ENCODE measurements around the gene LARGE1. TPM values are rescaled to one million over a fixed set of nuclear protein-coding genes. Genes with fewer than 3 reads are reported as not detected.

Gene LARGE1
- total RNA-seq, 1 experiment from 2014 or later: 5.8 TPM

DNA sequence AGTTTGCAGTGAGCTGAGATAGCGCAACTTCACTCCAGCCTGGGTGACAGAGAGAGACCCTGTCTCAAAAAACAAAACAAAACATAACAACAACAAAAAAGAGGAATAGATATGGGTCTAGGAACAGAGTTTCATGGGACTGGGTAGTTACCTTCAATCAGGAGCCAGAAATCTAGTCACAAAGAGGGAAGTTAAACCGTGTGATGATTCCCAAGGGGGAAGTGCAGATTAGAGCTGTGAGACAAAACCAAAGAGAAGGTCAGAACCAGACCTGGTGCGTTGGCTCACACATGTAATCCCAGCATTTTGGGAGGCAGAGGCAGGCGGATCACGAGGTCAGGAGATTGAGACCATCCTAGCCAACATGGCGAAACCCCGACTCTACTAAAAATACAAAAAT lies 42.1 kb upstream of the LARGE1 start:
- H3K9me3 ChIP-seq: no peaks in the 10 kb centered on the region
- ChIA-PET POLR2A (no interaction called here), CTCF (no interaction called here)
- no peaks in the 10 kb centered on the region for H3K27me3 ChIP-seq (replicated peaks; ENCODE audit: control insufficient read depth, insufficient read depth, low read length)
- no peak for DNase-seq
- H3K9me3 Mint-ChIP-seq (ENCODE audit: unreplicated experiment): no peaks in the 10 kb centered on the region
- no peaks in the 10 kb centered on the region for H3K36me3 ChIP-seq (ENCODE audit: control insufficient read depth, insufficient read depth, low read length)
- no peaks in the 10 kb centered on the region for H3K4me1 ChIP-seq
- no peak overlapping the region for H3K4me3 Mint-ChIP-seq (ENCODE audit: unreplicated experiment)
- TF ChIP-seq, protein P1, sequence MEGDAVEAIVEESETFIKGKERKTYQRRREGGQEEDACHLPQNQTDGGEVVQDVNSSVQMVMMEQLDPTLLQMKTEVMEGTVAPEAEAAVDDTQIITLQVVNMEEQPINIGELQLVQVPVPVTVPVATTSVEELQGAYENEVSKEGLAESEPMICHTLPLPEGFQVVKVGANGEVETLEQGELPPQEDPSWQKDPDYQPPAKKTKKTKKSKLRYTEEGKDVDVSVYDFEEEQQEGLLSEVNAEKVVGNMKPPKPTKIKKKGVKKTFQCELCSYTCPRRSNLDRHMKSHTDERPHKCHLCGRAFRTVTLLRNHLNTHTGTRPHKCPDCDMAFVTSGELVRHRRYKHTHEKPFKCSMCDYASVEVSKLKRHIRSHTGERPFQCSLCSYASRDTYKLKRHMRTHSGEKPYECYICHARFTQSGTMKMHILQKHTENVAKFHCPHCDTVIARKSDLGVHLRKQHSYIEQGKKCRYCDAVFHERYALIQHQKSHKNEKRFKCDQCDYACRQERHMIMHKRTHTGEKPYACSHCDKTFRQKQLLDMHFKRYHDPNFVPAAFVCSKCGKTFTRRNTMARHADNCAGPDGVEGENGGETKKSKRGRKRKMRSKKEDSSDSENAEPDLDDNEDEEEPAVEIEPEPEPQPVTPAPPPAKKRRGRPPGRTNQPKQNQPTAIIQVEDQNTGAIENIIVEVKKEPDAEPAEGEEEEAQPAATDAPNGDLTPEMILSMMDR (IDR thresholded peaks at IDR 0.05; ENCODE audit: insufficient read depth in 1 of 2, low read depth in 1 of 2, low read length in 1 of 2, severe bottlenecking in 1 of 2, unreplicated experiment in 1 of 2): no peak
- H3K27ac Mint-ChIP-seq (ENCODE audit: unreplicated experiment): no peak overlapping the region
- no peak overlapping the region for H3K4me3 ChIP-seq (ENCODE audit: low read depth, low read length)
- intact Hi-C loops (cut with micrococcal nuclease; ENCODE audit: unreplicated experiment): no loop called here
- BruUV-seq (replicated peaks): no TSS peak
- no peaks in the 10 kb centered on the region for H3K4me1 Mint-ChIP-seq (ENCODE audit: low read depth, unreplicated experiment)
- H3K36me3 Mint-ChIP-seq (ENCODE audit: insufficient read depth, unreplicated experiment): no peaks in the 10 kb centered on the region
- H3K27me3 Mint-ChIP-seq (ENCODE audit: insufficient read depth, unreplicated experiment): peaks cover 4% of the 10 kb centered on the region

DNA sequence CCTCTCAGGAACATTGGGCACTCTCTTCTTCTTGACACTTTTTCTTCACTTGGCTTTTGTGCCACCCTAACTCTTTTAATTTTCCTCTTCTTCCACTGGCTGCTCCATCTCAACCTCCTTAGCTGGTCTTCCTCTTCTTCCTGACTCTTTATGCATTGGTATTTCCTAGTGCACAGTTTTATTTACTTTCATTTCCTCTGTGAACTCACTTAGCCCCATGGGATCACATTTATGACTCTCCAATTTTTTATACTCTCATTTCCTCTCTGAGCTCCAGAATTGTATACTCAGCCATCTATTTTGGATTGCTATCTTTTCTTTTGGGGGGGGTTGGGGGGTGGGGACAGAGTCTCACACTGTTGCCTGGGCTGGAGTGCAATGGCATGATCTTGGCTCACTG lies 38.5 kb upstream of the LARGE1 start:
- intact Hi-C loops (cut with micrococcal nuclease; ENCODE audit: unreplicated experiment): no loop called here
- no peaks in the 10 kb centered on the region for H3K36me3 ChIP-seq (ENCODE audit: control insufficient read depth, insufficient read depth, low read length)
- H3K27me3 ChIP-seq (replicated peaks; ENCODE audit: control insufficient read depth, insufficient read depth, low read length): no peaks in the 10 kb centered on the region
- Mint-ChIP-seq H3K27ac (ENCODE audit: unreplicated experiment) (no peak overlapping the region), H3K4me1 (ENCODE audit: low read depth, unreplicated experiment) (no peaks in the 10 kb centered on the region), H3K27me3 (ENCODE audit: insufficient read depth, unreplicated experiment) (no peaks in the 10 kb centered on the region), H3K9me3 (ENCODE audit: unreplicated experiment) (no peaks in the 10 kb centered on the region), H3K36me3 (ENCODE audit: insufficient read depth, unreplicated experiment) (no peaks in the 10 kb centered on the region), H3K4me3 (ENCODE audit: unreplicated experiment) (no peak overlapping the region)
- no TSS peak for BruUV-seq (replicated peaks)
- CTCF ChIA-PET: no interaction called here
- POLR2A ChIA-PET: no interaction called here
- no peaks in the 10 kb centered on the region for H3K9me3 ChIP-seq
- DNase-seq: no peak
- TF ChIP-seq, protein P1 (IDR thresholded peaks at IDR 0.05; ENCODE audit: insufficient read depth in 1 of 2, low read depth in 1 of 2, low read length in 1 of 2, severe bottlenecking in 1 of 2, unreplicated experiment in 1 of 2): no peak
- H3K4me1 ChIP-seq: no peaks in the 10 kb centered on the region
- H3K4me3 ChIP-seq (ENCODE audit: low read depth, low read length): no peak overlapping the region

DNA sequence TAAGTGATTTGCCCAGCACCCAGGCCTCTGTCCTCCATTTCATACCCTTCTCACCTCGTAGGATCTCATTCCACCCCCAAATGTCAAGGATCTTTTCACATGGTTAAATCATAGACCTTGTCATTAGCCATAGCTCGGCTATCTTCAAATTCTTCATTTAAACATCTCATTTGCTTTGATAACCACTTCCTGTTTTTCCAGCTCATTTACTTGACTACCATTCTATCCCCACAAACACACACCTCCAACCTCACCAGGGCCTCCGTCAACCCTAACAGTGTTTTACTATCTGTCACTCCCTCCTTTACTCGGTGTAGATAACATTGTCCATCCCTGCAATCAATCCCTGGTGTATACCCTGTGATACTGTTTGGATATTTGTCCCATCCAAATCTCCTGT lies 36.8 kb upstream of the LARGE1 start:
- H3K4me3 Mint-ChIP-seq (ENCODE audit: unreplicated experiment): no peak overlapping the region
- no peak overlapping the region for H3K4me3 ChIP-seq (ENCODE audit: low read depth, low read length)
- ChIA-PET CTCF (no interaction called here), POLR2A (no interaction called here)
- no peaks in the 10 kb centered on the region for H3K4me1 ChIP-seq
- intact Hi-C loops (cut with micrococcal nuclease; ENCODE audit: unreplicated experiment): no loop called here
- no peaks in the 10 kb centered on the region for H3K9me3 ChIP-seq
- H3K9me3 Mint-ChIP-seq (ENCODE audit: unreplicated experiment): no peaks in the 10 kb centered on the region
- H3K36me3 Mint-ChIP-seq (ENCODE audit: insufficient read depth, unreplicated experiment): no peaks in the 10 kb centered on the region
- no peaks in the 10 kb centered on the region for H3K4me1 Mint-ChIP-seq (ENCODE audit: low read depth, unreplicated experiment)
- no peaks in the 10 kb centered on the region for H3K27me3 ChIP-seq (replicated peaks; ENCODE audit: control insufficient read depth, insufficient read depth, low read length)
- H3K36me3 ChIP-seq (ENCODE audit: control insufficient read depth, insufficient read depth, low read length): no peaks in the 10 kb centered on the region
- no peak overlapping the region for H3K27ac Mint-ChIP-seq (ENCODE audit: unreplicated experiment)
- TF ChIP-seq, protein P1 (IDR thresholded peaks at IDR 0.05; ENCODE audit: insufficient read depth in 1 of 2, low read depth in 1 of 2, low read length in 1 of 2, severe bottlenecking in 1 of 2, unreplicated experiment in 1 of 2): no peak
- no peak for DNase-seq
- H3K27me3 Mint-ChIP-seq (ENCODE audit: insufficient read depth, unreplicated experiment): no peaks in the 10 kb centered on the region
- no TSS peak for BruUV-seq (replicated peaks)
